GM18499 (cell line): Measurements from ENCODE around the gene ZNHIT6.
"Not testable (repeated sequence)": the region's sequence is repeated elsewhere in the genome, so short reads cannot be mapped to it uniquely, and the experiment has no call there.

Source experiments
- ATAC-seq: cut with Tn5 transposase; IDR thresholded peaks from one replicate; pipeline ENCODE4 v1.9.1; 2021; ENCODE audit warnings: moderate number of reproducible peaks; ENCODE audit not compliant: insufficient read depth, unreplicated experiment

The ZNHIT6 gene

GRCh38 chr1:85677656-85678055, 30.6 kb downstream of the ZNHIT6 start:
- ATAC-seq = no peak

GRCh38 chr1:85672031-85672660, 36.1 kb downstream of the ZNHIT6 start:
- no peak for ATAC-seq

- no peak for ATAC-seq
These were observed 42.3 kb downstream of the ZNHIT6 start for GRCh38 chr1:85665932-85666331.

- ATAC-seq = no peak
These were observed 44.9 kb downstream of the ZNHIT6 start for GRCh38 chr1:85663382-85663781.

GRCh38 chr1:85661767-85662166, 46.5 kb downstream of the ZNHIT6 start:
- no peak for ATAC-seq

- no peak for ATAC-seq
These were observed 47.7 kb downstream of the ZNHIT6 start for GRCh38 chr1:85660541-85660940.

- no peak for ATAC-seq
These were observed 49.1 kb downstream of the ZNHIT6 start for GRCh38 chr1:85659174-85659573.

- ATAC-seq = no peak
These were observed 51.3 kb downstream of the ZNHIT6 start for GRCh38 chr1:85656948-85657347.

GRCh38 chr1:85656256-85656655, 52.0 kb downstream of the ZNHIT6 start:
- ATAC-seq = no peak

- no peak for ATAC-seq
These were observed 52.9 kb downstream of the ZNHIT6 start for GRCh38 chr1:85655315-85655714.

- no peak for ATAC-seq
These were observed 54.0 kb downstream of the ZNHIT6 start for GRCh38 chr1:85654066-85654782.

- no peak for ATAC-seq
These were observed 55.9 kb downstream of the ZNHIT6 start for GRCh38 chr1:85652327-85652726.

- ATAC-seq = no peak
These were observed 57.6 kb downstream of the ZNHIT6 start for GRCh38 chr1:85650645-85651044.

- no peak for ATAC-seq
These were observed 58.6 kb downstream of the ZNHIT6 start for GRCh38 chr1:85649591-85649990.

GRCh38 chr1:85641598-85642556, 66.4 kb downstream of the ZNHIT6 start:
- not testable (repeated sequence) for ATAC-seq

- ATAC-seq = not testable (repeated sequence)
These were observed 68.3 kb downstream of the ZNHIT6 start for GRCh38 chr1:85639920-85640319.

GRCh38 chr1:85638412-85638811, 69.8 kb downstream of the ZNHIT6 start:
- no peak for ATAC-seq

GRCh38 chr1:85630493-85630892, 77.7 kb downstream of the ZNHIT6 start:
- ATAC-seq = no peak

- ATAC-seq = no peak
These were observed 78.7 kb downstream of the ZNHIT6 start for GRCh38 chr1:85629532-85629920.

- ATAC-seq = no peak
These were observed 79.3 kb downstream of the ZNHIT6 start for GRCh38 chr1:85628791-85629531.
